Endothelial cell of umbilical vein (primary cell): ENCODE results near the gene TRPM3. TPM values are rescaled to one million over a fixed set of nuclear protein-coding genes. Genes with fewer than 3 reads are reported as not detected.

Source experiments
- BruUV-seq: library from RNA; stranded (reverse); fragments of 400-500 nt; replicated peaks from 2 replicates; lab custom pipeline; 2021; lab: Mats Ljungman, UMichigan
- CTCF ChIA-PET: fragments of 300-600, 350-600 bp; sonication (Branson Sonifier 250); formaldehyde crosslinking; loops from one replicate; lab custom pipeline; 2021; ENCODE audit warnings: antibody characterized with exemption, inconsistent platforms; lab: Charles Lee
- POLR2A ChIA-PET: fragments of 300-600, 350-600 bp; sonication (Branson Sonifier 250); formaldehyde crosslinking; loops from one replicate; lab custom pipeline; 2021; ENCODE audit warnings: antibody characterized with exemption, inconsistent platforms; lab: Charles Lee
- DNase-seq: peaks from one replicate; pipeline ENCODE4 v3.0.0-alpha.2; 2011; ENCODE audit warnings: low read depth, low spot score
- FAIRE-seq: peaks from 2 replicates; lab custom pipeline; 2011; peaks lifted over from hg19 to GRCh38; lab: Jason Lieb, UNC
- H2AFZ ChIP-seq: 2 replicates; pipeline ENCODE4 v1.6.0; 2012; ENCODE audit warnings: low read depth, low read length, control low read depth, inconsistent platforms
- H3K27ac ChIP-seq: 2 replicates; pipeline ENCODE4 v1.5.1; 2011; ENCODE audit warnings: low read depth, mild to moderate bottlenecking, control low read depth, low read length, moderate library complexity; ENCODE audit not compliant: insufficient read depth
- H3K27me3 ChIP-seq, 2 experiments: 2 replicates each; pipeline versions ENCODE4 v1.6.0 to v1.6.1; 2011; ENCODE audit warnings: low read length in 2 of 2, mixed read lengths in 1 of 2; ENCODE audit not compliant: control insufficient read depth in 2 of 2, insufficient read depth in 2 of 2
- H3K36me3 ChIP-seq, 2 experiments: 2 replicates in 1 of 2; 3 replicates in 1 of 2; pipeline ENCODE4 v1.5.1; 2011; ENCODE audit warnings: low read length in 2 of 2, mild to moderate bottlenecking in 1 of 2, moderate library complexity in 1 of 2; ENCODE audit not compliant: control insufficient read depth in 2 of 2, insufficient read depth in 2 of 2; ENCODE audit errors: extremely low read depth in 1 of 2
- H3K4me1 ChIP-seq: 3 replicates; pipeline ENCODE4 v1.5.1; 2011; ENCODE audit warnings: mild to moderate bottlenecking, low read length; ENCODE audit not compliant: control insufficient read depth, insufficient read depth; ENCODE audit errors: extremely low read depth
- H3K4me2 ChIP-seq: 2 replicates; pipeline ENCODE4 v1.6.1; 2011; ENCODE audit warnings: low read length, control low read depth, mixed read lengths; ENCODE audit not compliant: insufficient read depth
- H3K4me3 ChIP-seq, 3 experiments: fragments of 200-600 bp in 1 of 3; sonication (generic), shearing (Covaris generic) in 1 of 3; replicated peaks in 1 of 3; 2 replicates each; pipeline ENCODE4 v1.5.1; 2011 to 2016; ENCODE audit warnings: control low read depth in 3 of 3, low read length in 3 of 3, mild to moderate bottlenecking in 2 of 3, inconsistent platforms in 1 of 3, low read depth in 1 of 3, moderate library complexity in 1 of 3; ENCODE audit not compliant: insufficient read depth in 1 of 3
- H3K79me2 ChIP-seq: 2 replicates; pipeline ENCODE4 v1.6.0; 2012; ENCODE audit warnings: low read length, inconsistent platforms; ENCODE audit not compliant: control insufficient read depth, insufficient read depth
- H3K9ac ChIP-seq: replicated peaks from 2 replicates; pipeline ENCODE3; 2011; ENCODE audit warnings: low read length, control low read depth; ENCODE audit not compliant: insufficient read depth; ENCODE audit errors: extremely low read depth
- H3K9me1 ChIP-seq: replicated peaks from 3 replicates; pipeline ENCODE4 v1.6.0; 2011; ENCODE audit warnings: mild to moderate bottlenecking, low read length; ENCODE audit not compliant: control insufficient read depth, insufficient read depth; ENCODE audit errors: extremely low read depth
- H3K9me3 ChIP-seq: replicated peaks from 2 replicates; pipeline ENCODE4 v1.5.1; 2012; ENCODE audit warnings: low read length, inconsistent platforms; ENCODE audit not compliant: control insufficient read depth, insufficient read depth
- H4K20me1 ChIP-seq: replicated peaks from 2 replicates; pipeline ENCODE3; 2011; ENCODE audit warnings: mild to moderate bottlenecking, low read length; ENCODE audit not compliant: control insufficient read depth, insufficient read depth; ENCODE audit errors: extremely low read depth
- CTCF ChIP-seq, 2 donors: IDR thresholded peaks; 1 replicate in 1 of 2; 2 replicates in 1 of 2; pipeline ENCODE4 v1.5.1; 2011; ENCODE audit warnings: low read length in 2 of 2, mild to moderate bottlenecking in 2 of 2, moderate library complexity in 2 of 2, control low read depth in 1 of 2, inconsistent platforms in 1 of 2, low read depth in 1 of 2; ENCODE audit not compliant: insufficient read depth in 1 of 2; ENCODE audit errors: extremely low read depth in 1 of 2
- EZH2 ChIP-seq: IDR thresholded peaks from 2 replicates; pipeline ENCODE4 v1.6.1; 2012; ENCODE audit warnings: borderline replicate concordance, low read depth, mild to moderate bottlenecking, moderate library complexity, low read length, inconsistent platforms; ENCODE audit not compliant: severe bottlenecking
- FOS ChIP-seq: IDR thresholded peaks from 2 replicates; pipeline ENCODE4 v1.6.1; 2011; ENCODE audit warnings: mild to moderate bottlenecking, low read length, moderate library complexity, borderline replicate concordance; ENCODE audit not compliant: insufficient read depth
- GATA2 ChIP-seq: IDR thresholded peaks from 2 replicates; pipeline ENCODE4 v1.7.0; 2011; ENCODE audit warnings: low read depth, mild to moderate bottlenecking, moderate library complexity, mixed read lengths, low read length; ENCODE audit not compliant: insufficient read length, insufficient read depth
- JUN ChIP-seq: IDR thresholded peaks from 2 replicates; pipeline ENCODE4 v1.6.1; 2011; ENCODE audit warnings: borderline replicate concordance, low read depth; ENCODE audit not compliant: insufficient read length, insufficient read depth
- MYC ChIP-seq: IDR thresholded peaks from one replicate; pipeline ENCODE4 v1.6.1; 2011; ENCODE audit warnings: mild to moderate bottlenecking, low read depth, low read length
- POLR2A ChIP-seq: IDR thresholded peaks from 2 replicates; pipeline ENCODE4 v1.6.1; 2012; ENCODE audit warnings: low read depth, mild to moderate bottlenecking, control low read depth, low read length
- POLR2AphosphoS5 ChIP-seq: IDR thresholded peaks from 2 replicates; pipeline ENCODE4 v1.6.1; 2012; ENCODE audit warnings: low read depth, mild to moderate bottlenecking, control low read depth, low read length, moderate library complexity; ENCODE audit not compliant: insufficient read depth
- dilution Hi-C: fragments of 300-500 bp; cut with MboI; formaldehyde crosslinking; loops from one replicate; pipeline ENCODE4 v1.15.0; 2019; ENCODE audit warnings: low sequenced_read_pairs; ENCODE audit not compliant: extremely low pct_ligation_motif_present
- intact Hi-C: fragments of 100-400 bp; cut with micrococcal nuclease; formaldehyde crosslinking; loops from one replicate; pipeline ENCODE4 v1.10.0; 2022
- polyA plus RNA-seq, 4 experiments: library from polyadenylated mRNA; depleted of rRNA in 3 of 4; stranded (reverse) in 3 of 4; unstranded in 1 of 4; fragments of >200 nt; gene quantifications; 2 replicates each; pipeline versions ENCODE4 v1.2.1 to v1.2.3, GENCODE V29; 2011 to 2012; ENCODE audit warnings: missing spikeins in 1 of 4
- total RNA-seq: library from RNA; stranded (reverse); gene quantifications from 2 replicates; pipeline ENCODE4 v1.2.3, GENCODE V29; 2021

Gene TRPM3
- total and polyA plus RNA-seq, 2 donors (not counting 3 experiments of a cell fraction or from before 2014, with no cell fraction given), result 0.17 to 0.33 TPM

- no peak for FAIRE-seq
- TF ChIP-seq EZH2 (no peak), JUN (no peak), CTCF (IDR thresholded peaks at IDR 0.05; ENCODE audit: extremely low read depth in 1 of 2, insufficient read depth in 1 of 2, low read depth in 1 of 2, low read length in 2 of 2) (no peak), FOS (no peak), POLR2AphosphoS5 (no peak), GATA2 (no peak), POLR2A (no peak), MYC (no peak)
- peaks cover 8% of the 10 kb centered on the region for H3K4me1 ChIP-seq
- no peak overlapping the region for H3K9ac ChIP-seq
- H3K36me3 ChIP-seq, result no peaks in the 10 kb centered on the region
- intact Hi-C loops, result no loop called here
- dilution Hi-C loops, result no loop called here
- DNase-seq, result no peak
- H3K27me3 ChIP-seq, result no peaks in the 10 kb centered on the region
- H3K27ac ChIP-seq, result no peak overlapping the region
- no peaks in the 10 kb centered on the region for H3K9me1 ChIP-seq
- POLR2A ChIA-PET, result no interaction called here
- no peak overlapping the region for H3K4me3 ChIP-seq
- BruUV-seq, result no TSS peak
- CTCF ChIA-PET, result no interaction called here
- no peaks in the 10 kb centered on the region for H3K79me2 ChIP-seq
- no peaks in the 10 kb centered on the region for H4K20me1 ChIP-seq
- H3K9me3 ChIP-seq, result no peaks in the 10 kb centered on the region
- H3K4me2 ChIP-seq, result no peak overlapping the region
- H2AFZ ChIP-seq, result no peak overlapping the region
Measured at GRCh38 chr9:70493029-70493428, 628.4 kb downstream of the TRPM3 start.
